ENCODE results near the gene MLXIP.
"Not testable (repeated sequence)": the region's sequence is repeated elsewhere in the genome, so short reads cannot be mapped to it uniquely, and the experiment has no call there.

MLXIP gene

DNA sequence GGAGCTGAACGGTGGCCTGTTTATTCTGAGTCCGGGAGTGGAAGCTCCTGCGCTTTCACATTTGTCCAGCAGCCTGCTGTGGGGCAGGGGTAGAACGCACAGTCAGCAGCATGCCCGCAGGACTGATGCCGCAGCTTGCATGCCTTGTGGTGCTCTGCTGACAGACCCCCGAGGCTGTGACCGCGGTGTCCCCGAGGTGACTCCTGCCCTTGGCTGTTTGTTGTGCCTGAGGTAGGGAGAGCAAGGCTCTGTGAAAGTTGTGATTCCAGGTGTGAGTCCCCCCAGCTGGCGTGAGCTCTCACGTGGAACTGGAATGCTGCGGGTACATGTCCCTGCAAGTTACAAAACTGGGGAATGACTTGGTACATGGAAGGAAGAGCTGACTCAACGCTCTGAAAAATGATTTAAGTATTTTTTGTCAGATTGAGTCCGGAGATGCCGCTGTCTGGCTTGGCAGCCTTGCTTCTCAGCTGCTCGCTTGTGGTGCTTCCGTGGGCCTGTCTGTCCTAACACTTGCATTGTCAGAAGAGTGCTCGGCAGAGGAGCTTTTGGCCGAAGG lies 18.1 kb downstream of the MLXIP start:
- DNase-seq, result no peak

DNA sequence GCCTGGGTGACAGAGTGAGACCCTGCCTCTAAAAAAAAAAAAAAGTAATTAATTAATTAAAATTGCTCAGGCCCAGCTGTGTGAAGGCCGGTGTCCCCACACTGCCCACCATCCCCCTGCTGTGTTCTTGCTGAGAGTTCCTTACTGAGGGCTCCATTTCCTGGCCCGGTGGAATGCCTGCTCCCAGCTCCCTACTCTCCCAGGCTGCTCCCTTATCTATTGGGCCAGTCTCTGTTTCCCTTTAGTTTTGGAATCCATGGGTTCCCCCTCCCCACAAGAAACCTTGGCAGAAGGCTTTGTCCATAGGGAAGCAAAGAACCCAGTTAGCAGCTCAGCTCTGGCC lies 19.0 kb downstream of the MLXIP start:
- DNase-seq, result no peak

DNA sequence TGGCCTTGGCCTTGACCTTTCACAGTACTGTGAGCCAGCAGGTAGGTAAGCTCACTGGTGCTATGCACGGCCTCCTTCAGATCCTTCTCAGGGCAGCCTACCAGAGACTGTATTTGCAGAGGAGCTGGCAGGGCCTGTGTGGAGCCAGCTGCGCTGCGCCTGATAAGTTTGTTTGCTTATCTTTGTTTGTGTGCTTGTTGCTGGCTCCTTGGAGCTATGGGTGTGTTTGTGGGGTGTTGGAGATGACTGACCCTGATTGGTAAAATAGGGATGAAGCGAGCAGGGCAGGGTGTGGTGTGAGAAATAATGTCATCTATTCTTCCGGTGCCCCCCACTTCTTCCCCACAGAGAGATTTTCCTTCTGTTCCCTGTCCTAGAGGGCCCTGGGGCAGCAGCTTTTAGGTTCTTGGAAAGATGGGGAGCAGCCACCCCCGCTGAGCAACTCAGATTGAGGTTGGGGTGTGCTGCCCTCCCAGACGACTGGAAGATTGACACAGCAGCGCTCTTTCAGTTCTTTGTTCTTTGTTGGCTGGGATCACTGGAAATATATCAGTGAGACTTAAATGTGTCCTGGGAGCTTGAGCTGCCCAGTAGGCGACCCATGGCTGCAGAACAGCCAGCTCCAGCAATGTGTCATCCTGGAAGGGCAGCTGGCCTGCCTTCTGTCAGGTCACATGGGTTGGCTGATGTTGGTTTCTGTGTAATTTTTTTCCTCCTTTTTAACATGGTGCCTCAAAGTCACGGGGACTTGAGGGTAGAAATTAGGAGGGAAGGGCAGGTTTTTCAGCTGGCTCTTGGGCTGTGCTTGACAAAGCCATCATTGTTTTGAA lies 19.6 kb downstream of the MLXIP start:
- no peak for DNase-seq

DNA sequence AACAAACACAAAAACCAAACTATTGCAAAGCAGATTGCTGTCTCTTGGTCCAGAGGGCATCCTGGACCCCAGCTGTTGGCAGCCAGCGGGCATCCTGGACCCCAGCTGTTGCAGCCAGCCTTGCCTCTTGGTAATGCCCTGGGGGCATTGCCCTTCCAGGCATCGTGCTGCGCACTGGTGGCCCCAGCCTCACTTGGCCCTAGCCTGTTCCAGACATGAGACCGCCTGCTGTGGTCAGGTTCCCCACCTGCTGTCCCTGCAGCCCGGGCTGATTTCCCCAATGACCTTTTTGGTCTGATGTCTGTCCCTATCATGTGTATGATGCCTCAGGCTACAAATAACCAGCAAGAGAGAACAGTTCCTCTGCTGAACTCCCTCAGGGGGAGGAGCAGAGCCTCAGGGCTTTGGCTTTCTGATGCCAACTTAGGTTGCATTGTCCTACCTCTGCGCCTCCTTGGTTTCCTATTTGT lies 20.8 kb downstream of the MLXIP start:
- DNase-seq, result no peak

DNA sequence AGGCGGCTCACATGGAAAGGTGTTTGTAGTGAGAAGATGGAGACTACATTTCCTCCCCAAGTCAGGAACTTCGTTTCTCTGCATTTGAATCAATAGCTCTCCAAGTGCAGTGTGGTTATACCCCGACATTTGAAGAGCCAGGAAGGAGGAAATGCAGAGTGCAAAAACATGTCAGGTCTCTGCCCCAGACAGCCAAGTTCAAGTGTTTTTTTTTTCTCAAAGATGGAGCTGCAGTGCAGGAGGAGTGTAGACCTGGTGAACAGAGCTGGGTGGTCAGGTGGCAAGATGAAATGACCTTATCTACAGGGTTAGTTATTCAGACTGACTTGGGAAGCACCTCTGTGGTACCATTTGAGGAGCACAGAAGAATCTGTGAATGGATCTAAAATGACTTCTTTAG lies 21.3 kb downstream of the MLXIP start:
- DNase-seq, result no peak

DNA sequence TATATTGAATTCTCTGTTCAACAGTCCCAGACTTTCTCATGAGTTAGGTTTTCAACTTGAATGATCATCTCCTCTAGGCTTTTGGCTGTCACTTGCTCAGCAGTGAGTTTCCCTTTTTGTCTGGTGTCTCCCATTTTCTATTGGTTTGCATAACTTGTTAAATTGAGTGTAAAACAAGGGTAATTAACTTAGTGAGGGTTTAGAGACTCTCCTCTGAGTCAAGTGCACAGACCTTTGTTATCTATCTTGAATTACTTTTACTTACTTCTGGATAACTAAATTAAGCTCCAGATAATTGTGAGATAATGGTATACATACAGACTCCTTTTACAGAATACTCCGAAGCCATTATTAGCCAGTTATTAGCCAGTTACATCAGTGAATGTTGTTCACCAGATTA lies 22.0 kb downstream of the MLXIP start:
- DNase-seq, result no peak

DNA sequence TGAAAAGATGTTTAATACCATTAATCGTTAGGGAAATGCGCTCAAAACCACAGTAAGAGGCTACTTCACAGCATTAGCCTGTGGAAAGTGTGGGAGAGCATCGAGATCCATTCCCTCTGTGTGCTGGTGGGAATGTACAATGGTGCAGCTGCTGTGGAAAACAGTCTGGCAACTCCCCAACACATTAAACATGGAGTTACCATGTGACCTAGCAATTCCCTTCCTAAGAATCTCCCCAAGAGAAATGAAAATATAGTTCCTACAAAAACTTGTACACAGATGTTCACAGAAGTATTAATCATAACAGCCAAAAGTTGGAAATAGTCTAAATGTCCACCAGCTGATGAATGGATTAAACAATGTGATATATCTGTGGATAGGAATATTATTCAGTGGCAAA lies 23.8 kb downstream of the MLXIP start:
- DNase-seq, result no peak

DNA sequence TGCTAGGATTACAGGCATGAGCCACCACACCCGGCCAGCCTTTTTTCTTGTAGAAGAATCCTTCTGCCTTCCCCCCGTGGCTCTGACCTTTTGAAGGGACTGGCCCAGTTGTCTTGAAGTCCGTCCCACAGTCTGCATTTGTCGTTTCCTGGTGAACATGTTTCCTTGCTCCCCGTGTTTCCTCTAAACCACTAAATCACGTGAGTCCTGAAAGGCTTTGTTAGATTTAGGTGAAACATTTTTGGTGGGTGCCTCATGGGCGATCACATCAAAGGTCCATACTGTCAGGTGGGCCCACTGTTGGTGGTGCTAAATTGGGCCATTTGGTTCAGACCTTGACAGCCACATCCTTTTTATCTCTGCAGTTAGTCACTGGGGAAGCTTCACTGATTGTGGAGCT lies 26.3 kb downstream of the MLXIP start:
- no peak for DNase-seq

DNA sequence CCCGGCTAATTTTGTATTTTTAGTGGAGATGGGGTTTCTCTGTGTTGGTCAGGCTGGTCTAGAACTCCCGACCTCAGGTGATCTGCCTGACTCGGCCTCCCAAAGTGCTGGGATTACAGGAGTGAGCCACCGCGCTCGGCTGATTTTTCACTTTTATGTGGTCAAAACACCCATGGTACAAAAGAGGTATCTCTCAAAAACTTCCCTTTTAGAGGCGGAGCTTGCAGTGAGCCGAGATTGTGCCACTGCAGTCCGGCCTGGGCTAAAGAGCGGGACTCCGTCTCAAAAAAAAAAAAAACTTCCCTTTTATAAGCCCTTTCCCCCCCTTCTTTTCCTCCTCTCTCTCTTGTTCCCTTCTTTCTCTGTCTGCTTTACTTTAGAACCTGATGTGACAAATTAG lies 26.9 kb downstream of the MLXIP start:
- DNase-seq, result not testable (repeated sequence)

DNA sequence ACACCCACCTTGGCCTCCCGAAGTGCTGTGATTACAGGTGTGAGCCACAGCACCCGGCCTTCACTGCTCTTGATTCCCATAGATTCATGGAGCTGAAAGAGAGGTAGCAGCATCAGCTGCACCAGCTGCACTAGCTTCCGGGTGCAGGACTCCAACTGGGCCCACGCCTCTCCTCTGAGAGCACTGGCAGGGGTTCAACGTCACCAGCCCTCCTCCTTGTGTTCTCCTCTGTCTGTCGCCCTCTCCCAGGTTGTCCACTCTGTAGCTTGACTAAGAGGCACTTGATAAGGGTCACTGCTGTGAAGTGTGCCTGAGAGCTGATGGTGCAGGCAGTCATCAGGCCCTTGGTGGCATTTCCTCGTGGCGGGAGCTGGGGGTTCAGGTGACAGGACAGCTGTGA lies 28.3 kb downstream of the MLXIP start:
- no peak for DNase-seq

DNA sequence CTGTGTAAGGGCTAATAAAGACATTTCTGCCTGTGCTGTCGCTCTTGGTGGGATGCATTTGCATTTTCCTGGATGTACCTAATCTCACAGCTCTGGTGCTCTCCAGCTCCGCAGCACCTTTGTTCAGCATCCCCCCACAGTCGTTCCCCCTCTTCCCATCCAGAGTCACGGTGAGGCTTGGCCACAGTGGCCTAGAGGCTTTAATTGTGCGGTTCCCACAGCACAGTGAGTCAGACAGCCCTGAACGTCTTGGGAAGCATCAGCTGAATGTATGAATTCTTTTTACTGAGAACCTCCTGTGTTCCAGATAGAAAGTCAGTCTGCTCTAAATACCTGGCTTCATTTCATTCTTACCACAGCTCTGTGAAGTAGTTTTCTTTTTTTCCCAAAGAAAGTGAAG lies 28.7 kb downstream of the MLXIP start:
- no peak for DNase-seq

DNA sequence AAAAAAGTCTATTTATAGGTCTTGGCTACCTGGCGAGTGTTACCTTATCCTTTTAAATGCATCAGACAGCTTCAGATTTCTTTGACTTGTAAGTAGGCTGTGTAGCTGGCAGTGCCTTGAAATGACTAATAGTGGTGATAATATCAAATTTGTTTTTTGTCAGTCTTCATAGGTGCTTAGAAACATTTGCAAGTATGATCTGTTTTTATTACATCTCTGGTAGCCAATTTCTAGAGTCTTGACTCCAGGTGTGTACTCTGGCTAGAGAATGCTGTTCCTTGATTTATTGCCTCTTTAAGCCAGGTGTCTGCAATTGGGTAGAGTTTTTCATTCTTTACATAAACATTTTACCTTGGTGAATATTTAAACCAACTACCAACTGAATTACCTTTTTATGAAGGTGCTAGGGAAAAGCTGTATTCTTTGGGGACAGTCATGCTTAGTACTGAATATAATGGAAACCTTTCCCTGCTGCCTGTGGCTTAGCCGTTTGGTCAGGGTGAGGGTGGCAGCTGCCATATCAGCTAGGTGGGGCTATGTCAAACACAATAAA lies 32.6 kb downstream of the MLXIP start:
- no peak for DNase-seq

DNA sequence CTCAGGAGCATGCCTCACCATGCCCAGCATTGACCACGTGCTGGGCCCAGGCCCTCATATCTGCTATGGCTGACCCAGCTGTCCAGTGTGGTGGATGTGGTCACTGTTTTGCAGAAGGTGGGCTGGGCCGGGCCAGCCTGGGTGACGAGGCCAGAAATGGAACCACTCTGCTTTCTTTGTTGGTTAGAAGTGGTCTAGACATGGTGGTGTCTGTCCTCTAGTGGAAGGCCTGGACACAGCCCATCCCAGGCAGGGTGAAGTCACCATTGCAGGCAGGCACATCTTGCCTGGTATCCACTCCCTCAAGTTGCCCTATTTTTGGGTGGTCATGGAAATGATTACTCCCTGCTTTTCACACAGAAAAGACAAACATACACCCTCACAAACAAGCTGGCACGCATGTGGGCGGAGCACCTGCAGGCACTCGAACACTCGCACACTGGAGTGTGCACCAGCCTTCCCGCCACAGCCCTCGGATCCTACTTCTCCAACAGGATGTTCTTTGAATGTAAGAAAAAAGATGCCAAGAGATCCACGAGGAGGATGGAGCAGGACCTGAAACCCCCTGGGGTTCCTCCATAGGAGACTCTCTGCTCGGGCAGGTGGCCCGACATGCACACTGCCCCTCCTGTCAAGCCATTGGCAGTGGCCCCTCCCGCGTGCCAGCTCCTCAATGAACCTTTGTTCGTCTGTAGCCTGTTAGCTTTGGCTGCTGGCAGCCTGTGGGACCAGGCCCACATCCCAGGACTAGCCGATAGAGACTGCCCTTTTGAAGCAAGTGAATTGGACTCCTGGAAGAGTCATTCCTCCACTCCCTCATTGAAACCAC lies 38.4 kb downstream of the MLXIP start:
- no peak for DNase-seq

DNA sequence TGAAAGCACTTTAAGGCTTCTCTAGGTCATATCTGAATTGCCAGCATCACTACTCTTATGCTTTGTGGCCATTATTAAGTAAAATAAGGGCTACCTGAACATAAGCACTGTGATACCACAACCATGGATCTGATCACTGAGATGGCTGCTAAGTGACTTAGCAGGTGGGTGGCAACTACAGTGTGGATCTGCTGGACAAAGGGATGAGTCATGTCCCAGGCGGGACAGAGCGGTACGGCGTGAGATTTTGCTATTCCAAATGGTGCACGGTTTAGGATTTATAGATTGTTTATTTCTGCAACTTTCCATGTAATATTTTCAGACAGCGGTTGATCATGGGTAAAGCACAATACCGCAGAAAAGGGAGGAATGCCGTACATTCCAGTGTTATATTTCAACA lies 39.4 kb downstream of the MLXIP start:
- DNase-seq, result no peak

DNA sequence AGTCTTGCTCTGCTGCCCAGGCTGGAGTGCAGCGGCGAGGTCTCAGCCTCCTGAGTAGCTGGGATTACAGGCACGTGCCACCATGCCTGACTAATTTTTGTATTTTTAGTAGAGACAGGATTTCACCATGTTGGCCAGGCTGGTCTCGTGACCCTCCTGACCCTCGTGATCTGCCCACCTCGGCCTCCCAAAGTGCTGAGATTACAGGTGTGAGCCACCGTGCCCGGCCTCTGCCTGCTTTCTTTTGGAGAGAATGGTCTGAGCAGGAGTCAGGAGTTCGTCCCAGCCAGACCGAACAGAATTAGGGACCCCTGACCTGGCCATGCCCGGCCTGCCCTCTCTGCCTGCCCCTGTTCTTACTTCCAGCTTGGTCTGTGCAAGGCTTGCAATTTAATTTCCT lies 42.8 kb downstream of the MLXIP start:
- not testable (repeated sequence) for DNase-seq

DNA sequence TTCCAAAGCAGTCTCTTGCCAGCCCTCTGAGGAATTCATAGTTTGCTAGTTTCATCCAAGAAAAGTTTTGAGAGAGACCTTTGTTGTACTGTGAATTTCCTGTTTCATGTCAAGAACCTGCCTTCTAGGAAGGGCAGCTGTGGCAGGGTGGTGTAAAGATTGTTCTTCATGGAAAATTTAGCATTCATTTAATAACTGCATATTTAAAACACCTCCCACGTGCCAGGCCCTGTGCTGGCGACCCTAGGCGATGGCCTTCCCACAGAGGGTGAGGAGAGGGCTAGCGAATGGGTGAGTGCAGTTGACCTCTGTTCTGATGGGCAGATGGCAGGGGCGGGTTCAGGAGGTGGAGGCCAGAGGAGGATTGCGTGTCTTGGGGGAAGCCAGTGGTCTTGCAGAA lies 43.2 kb downstream of the MLXIP start:
- no peak for DNase-seq

DNA sequence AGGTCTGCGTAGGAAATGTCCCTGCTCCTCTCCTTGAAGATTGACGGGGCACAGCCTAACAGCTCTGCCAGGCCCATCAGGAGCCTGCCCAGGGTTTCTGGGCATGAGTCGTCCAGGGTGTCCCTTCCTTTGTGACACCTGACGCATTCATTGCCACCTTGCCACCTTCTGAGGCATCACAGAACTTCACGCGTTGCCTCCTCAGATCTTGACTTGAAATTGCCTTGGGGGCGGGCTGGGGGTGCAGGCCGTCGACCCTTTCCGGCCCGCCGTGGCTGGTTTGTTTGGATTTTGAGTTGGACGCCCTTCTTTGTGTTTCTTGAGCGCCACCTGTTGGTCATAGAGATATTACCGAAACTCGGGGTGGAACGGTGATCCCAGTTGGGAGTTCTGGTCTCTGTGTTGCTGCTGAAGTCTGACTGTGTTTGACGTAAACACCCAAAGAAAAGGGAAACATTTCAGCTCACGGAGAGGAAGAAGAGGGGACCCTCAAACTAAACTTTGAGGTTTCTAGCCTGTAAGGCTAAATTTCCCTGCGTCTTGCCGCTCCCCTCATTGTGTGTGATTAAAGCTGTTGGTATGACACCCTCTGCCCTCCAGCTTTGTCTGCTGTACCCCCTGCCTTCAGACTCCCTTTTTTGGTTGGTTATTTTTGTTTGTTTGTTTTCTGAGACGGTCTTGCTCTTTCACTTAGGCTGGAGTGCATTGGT lies 44.6 kb downstream of the MLXIP start:
- peak; percentile 73 to 80 for DNase-seq

DNA sequence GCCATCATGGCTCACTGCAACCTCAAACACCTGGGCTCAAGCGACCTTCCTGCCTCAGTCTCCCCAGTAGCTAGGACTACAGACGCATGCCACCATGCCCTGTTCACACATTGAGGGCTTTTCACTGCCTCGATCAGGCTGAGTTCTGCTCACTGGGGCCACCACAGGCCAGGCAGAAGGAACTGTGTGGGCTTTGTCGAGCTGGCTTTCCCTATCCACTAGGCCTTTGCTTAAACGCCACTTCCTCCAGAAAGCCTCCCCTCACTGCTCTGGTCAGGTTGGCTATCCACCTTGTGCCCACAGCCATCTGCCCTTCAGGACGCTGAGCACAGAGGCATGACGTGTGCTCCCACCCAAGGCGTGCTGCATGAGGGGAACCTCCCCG lies 45.2 kb downstream of the MLXIP start:
- no peak for DNase-seq

DNA sequence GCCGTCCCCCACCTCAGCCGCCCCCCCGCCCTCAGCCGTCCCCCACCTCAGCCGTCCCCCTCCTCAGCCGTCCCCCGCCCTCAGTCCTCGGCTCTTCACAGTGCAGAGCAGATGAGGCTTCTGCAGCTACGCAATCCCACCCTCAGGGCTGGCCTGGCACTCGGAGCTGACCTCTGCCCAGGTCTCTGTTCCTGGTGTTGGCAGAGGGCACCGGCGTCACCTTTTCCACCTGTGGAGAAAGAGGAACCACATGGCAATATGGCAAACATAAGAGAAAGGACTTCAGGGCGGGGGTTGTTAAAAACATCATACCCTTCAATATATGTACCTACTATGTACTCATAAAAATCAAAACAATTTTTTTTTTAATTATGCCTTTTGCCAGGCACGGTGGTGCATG lies 45.8 kb downstream of the MLXIP start:
- no peak for DNase-seq

DNA sequence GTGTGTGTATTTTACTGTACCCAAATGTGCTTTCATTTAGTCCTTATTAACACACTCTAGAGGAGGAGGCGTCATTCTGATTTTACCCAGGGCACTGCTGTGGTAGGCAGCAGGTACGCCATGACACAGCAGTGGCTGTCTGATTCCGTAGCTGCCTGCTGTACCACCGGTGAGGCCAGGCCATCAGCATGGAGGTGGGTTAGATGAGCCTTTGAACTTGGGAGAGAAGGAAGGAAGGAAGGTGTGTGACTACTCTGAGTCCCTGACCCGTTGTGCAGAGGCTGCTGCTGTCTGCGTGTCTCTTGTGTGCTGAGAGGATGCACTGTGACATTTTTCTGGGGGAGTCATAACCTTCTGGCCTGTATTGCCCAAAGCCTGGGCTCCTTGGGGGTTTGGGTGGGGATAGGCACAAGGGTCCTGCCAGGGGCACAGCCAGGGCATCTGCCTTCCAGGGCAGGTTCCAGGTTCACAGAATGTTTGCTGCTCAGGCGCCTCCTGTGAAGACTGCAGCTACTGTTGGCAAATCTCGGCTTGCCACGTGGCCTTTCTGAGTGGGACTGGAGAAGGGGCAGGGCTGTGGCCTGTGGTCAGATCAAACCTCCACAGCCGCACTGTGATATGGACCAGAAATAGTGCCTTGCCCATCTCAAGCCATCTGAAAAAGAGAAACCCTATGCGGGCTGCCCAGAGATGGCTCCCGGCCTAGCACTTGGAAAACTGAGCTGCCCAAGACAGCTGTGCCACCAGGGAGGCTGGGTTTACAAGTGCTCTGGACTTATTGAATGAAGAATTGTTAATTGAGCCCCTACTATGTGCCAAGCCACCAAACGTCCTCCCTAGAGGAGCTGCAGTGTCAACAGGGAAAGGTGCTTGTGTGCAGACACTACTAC lies 47.1 kb downstream of the MLXIP start:
- DNase-seq, result no peak

DNA sequence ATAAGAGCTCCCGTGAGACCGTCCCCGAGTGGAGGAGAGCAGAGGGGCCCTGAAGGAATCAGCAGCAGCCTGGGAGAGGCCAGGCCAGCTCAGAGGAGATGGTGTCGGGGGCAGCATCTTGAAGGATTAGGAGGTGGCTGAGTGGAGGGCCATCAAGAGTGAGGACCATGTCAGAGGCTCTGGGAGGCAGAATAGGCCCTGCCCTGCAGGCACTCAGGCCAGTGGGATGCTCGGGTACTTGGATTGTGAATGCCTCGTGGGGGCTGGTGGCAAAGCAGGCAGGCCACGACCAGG lies 47.7 kb downstream of the MLXIP start:
- DNase-seq, result no peak

Data from stimulated activated CD4-positive, alpha-beta T cell treated with anti-CD3 and anti-CD28 coated beads, Interleukin-2, amount 100 ng/mL, for 24 hours (primary cell).